Upper lobe of left lung (tissue), 6 donors: Measurements from ENCODE around the gene KDM2A. TPM values are rescaled to one million over a fixed set of nuclear protein-coding genes. Genes with fewer than 3 reads are reported as not detected.

Experiments
- ATAC-seq, 2 donors: fragments of 200-7000 bp; cut with Tn5 transposase; one replicate each; pipeline ENCODE4 v1.9.1; 2022; ENCODE audit warnings: mild to moderate bottlenecking in 2 of 2, moderate library complexity in 2 of 2; ENCODE audit not compliant: low FRiP score in 2 of 2
- DNase-seq, 2 donors: peaks; one replicate each; pipeline ENCODE4 v3.0.0-alpha.2; 2019 to 2020
- H3K27ac ChIP-seq, 4 donors: fragments of 200-600 bp; sonication (generic); one replicate each; pipeline ENCODE4 v1.5.1; 2016 to 2019
- H3K27me3 ChIP-seq, 4 donors: fragments of 200-600 bp; sonication (generic); one replicate each; pipeline ENCODE4 v1.5.1; 2017 to 2019
- H3K36me3 ChIP-seq, 4 donors: fragments of 200-600 bp; sonication (generic); one replicate each; pipeline ENCODE4 v1.5.1; 2016 to 2019
- H3K4me1 ChIP-seq, 4 donors: fragments of 200-600 bp; sonication (generic); one replicate each; pipeline ENCODE4 v1.5.1; 2018 to 2019
- H3K4me3 ChIP-seq, 4 donors: fragments of 200-600 bp; sonication (generic); one replicate each; pipeline ENCODE4 v1.5.1; 2017 to 2019; ENCODE audit warnings: mild to moderate bottlenecking in 2 of 4, moderate library complexity in 1 of 4
- H3K9me3 ChIP-seq, 4 donors: fragments of 200-600 bp; sonication (generic); one replicate each; pipeline ENCODE4 v1.5.1; 2018 to 2019
- EP300 ChIP-seq, 4 donors: sonication (generic); formaldehyde crosslinking; IDR thresholded peaks; one replicate each; pipeline ENCODE4 v1.5.1; 2017; ENCODE audit warnings: antibody characterized with exemption in 4 of 4, control low read depth in 2 of 4
- POLR2A ChIP-seq, 4 donors: fragments of 450-650 bp; IDR thresholded peaks; one replicate each; pipeline ENCODE4 v1.5.1; 2016 to 2017; ENCODE audit warnings: antibody characterized with exemption in 4 of 4, mild to moderate bottlenecking in 2 of 4
- POLR2AphosphoS5 ChIP-seq, 2 donors: sonication (generic); formaldehyde crosslinking; IDR thresholded peaks; one replicate each; pipeline ENCODE4 v1.5.1; 2017; ENCODE audit warnings: antibody characterized with exemption in 2 of 2
- WGBS, 2 donors: methylation state at CpG; one replicate each; pipeline ENCODE4 v1.1.5; 2017 to 2018; 5-methylcytosine and 5-hydroxymethylcytosine counted together
- total RNA-seq, 6 donors: library from RNA; depleted of rRNA in 4 of 6; stranded (reverse); fragments of >200 nt in 4 of 6; gene quantifications; one replicate each; pipeline versions ENCODE4 v1.1.0 to v1.2.1, GENCODE V29; 2016 to 2021
- TF ChIP-seq, protein P1 (sequence below), 6 experiments: fragments of 450-650 bp in 4 of 6; fragments of 200-600 bp in 2 of 6; sonication (generic) in 2 of 6; IDR thresholded peaks; one replicate each; pipeline ENCODE4 v1.5.1; 2016 to 2019; ENCODE audit warnings: antibody characterized with exemption in 6 of 6
- donor health status: DM: no; HTN: no; CAD: no; lungs with moderate emphysema.
- donor health status: DM: no; HTN: yes; CAD: no; lungs with severe emphysema.

The KDM2A gene
- total RNA-seq, 6 donors from 2014 or later: 63.1 to 229 (median 74.0) TPM

DNA sequence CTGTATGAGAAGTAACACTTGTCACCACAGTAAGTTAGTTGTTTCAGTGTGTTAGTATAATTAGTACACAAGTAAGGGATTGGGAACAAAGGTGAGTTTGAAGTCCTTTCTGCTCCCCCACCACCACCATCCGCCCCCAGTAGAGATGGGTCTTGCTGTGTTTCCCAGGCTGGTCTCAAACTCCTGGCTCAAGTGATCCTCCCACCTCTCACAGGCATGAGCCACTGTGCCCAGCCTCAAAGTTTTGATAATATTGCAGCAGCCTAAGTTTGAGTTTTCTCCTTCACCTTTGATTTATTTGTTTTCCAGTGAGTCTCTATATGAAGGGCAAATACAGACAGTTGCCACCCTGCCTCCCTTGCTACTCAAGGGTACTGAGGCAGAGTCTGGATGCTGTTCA lies 123.5 kb downstream of the KDM2A start:
- Histone ChIP-seq H3K9me3 (no peaks in the 10 kb centered on the region), H3K36me3 (peaks cover 28 to 48% (median 29%) of the 10 kb centered on the region in 4 donors), H3K4me1 (peaks cover 37 to 46% (median 42%) of the 10 kb centered on the region in 4 donors), H3K27me3 (no peaks in the 10 kb centered on the region), H3K4me3 (peak overlapping the region in 2 of 4 donors; percentile 64 to 76), H3K27ac (peak overlapping the region in 2 of 4 donors; percentile 6 to 90)
- DNase-seq (no peak), ATAC-seq (no peak)
- WGBS, 2 donors: 57 to 85% methylated on average over 1 of the region's 1 CpG
- TF ChIP-seq POLR2A (IDR thresholded peaks at IDR 0.05) (no peak), EP300 (IDR thresholded peaks at IDR 0.05) (no peak), POLR2AphosphoS5 (IDR thresholded peaks at IDR 0.05) (no peak)
- TF ChIP-seq, protein P1, sequence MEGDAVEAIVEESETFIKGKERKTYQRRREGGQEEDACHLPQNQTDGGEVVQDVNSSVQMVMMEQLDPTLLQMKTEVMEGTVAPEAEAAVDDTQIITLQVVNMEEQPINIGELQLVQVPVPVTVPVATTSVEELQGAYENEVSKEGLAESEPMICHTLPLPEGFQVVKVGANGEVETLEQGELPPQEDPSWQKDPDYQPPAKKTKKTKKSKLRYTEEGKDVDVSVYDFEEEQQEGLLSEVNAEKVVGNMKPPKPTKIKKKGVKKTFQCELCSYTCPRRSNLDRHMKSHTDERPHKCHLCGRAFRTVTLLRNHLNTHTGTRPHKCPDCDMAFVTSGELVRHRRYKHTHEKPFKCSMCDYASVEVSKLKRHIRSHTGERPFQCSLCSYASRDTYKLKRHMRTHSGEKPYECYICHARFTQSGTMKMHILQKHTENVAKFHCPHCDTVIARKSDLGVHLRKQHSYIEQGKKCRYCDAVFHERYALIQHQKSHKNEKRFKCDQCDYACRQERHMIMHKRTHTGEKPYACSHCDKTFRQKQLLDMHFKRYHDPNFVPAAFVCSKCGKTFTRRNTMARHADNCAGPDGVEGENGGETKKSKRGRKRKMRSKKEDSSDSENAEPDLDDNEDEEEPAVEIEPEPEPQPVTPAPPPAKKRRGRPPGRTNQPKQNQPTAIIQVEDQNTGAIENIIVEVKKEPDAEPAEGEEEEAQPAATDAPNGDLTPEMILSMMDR (IDR thresholded peaks at IDR 0.05): no peak

DNA sequence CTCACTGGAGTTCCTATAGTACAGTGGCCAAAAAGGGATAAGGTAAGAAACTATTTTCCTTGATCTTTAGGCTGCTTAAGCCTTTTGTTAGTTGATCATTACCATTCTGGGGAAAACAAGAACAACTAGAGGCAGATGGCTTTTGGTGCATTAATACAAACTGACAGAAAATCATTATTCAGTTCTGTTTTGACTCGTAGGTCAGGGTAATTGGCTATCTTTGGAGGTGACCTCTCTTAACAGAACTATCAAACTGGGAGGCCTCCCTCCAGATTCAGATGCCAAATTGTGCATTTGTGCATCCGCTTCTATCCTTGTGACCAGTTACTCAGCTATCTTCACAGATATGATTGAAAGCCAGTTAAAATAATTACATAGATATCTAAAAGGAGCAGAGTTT lies 124.0 kb downstream of the KDM2A start:
- TF ChIP-seq POLR2AphosphoS5 (IDR thresholded peaks at IDR 0.05) (no peak), EP300 (IDR thresholded peaks at IDR 0.05) (no peak), POLR2A (IDR thresholded peaks at IDR 0.05) (no peak)
- TF ChIP-seq, protein P1 (IDR thresholded peaks at IDR 0.05): no peak
- Histone ChIP-seq H3K36me3 (peaks cover 33 to 53% (median 34%) of the 10 kb centered on the region in 4 donors), H3K4me3 (no peak overlapping the region), H3K4me1 (peaks cover 37 to 51% (median 46%) of the 10 kb centered on the region in 4 donors), H3K9me3 (no peaks in the 10 kb centered on the region), H3K27ac (peak overlapping the region in 2 of 4 donors; percentile 6 to 90), H3K27me3 (no peaks in the 10 kb centered on the region)
- WGBS, 2 donors: 91 to 98% methylated on average over 2 of the region's 2 CpGs
- no peak for DNase-seq
- ATAC-seq: no peak

DNA sequence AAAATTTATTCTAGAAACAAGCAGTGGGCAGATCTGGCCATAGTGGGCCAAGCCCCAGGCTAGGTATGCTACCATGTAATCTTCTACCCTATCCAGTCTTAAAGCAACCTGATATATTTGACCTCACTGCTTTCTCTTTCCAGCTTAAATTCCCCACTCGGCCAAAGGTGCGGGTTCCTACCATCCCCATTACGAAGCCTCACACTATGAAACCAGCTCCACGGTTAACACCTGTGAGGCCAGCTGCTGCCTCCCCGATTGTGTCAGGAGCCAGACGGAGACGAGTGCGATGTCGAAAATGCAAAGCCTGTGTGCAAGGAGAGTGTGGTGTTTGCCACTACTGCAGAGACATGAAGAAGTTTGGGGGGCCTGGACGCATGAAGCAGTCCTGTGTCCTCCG lies 126.0 kb downstream of the KDM2A start:
- Histone ChIP-seq H3K27me3 (no peaks in the 10 kb centered on the region), H3K36me3 (peaks cover 46 to 73% (median 54%) of the 10 kb centered on the region in 4 donors), H3K4me1 (peaks cover 31 to 48% (median 38%) of the 10 kb centered on the region in 4 donors), H3K4me3 (no peak overlapping the region), H3K9me3 (no peaks in the 10 kb centered on the region), H3K27ac (peak overlapping the region in 1 of 4 donors; percentile 17)
- TF ChIP-seq POLR2A (IDR thresholded peaks at IDR 0.05) (no peak), EP300 (IDR thresholded peaks at IDR 0.05) (no peak), POLR2AphosphoS5 (IDR thresholded peaks at IDR 0.05) (no peak)
- TF ChIP-seq, protein P1 (IDR thresholded peaks at IDR 0.05): no peak
- WGBS, 2 donors: 94 to 95% methylated on average over 11 of the region's 11 CpGs
- no peak for ATAC-seq
- DNase-seq: no peak

DNA sequence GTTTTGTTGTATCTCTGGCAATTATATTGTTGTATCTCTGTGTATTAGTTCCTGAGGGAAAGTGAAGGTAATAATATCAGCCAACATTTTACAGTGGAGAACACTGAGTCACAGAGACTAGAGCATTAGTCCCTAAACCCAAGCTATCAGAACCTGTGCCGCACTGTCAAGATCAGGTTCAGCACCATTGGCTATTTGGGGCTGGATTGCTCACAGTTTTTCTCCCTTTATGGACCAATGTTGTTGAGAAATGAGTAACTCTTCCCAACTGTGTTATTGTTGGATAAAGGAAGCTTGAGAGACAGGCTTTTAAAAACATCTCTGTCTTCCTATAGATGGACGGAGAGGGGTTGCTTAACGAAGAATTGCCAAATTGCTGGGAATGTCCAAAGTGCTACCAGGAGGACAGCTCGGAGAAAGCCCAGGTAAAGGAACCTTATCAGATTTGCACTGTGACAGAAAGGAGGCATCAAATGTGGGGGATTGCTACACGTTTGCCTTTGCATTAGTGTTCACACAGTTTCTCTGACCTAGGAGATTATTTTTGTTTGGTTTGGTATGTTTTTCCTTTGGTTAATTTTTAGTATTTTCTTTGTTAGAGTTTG lies 129.0 kb downstream of the KDM2A start:
- H3K4me3 ChIP-seq: no peak overlapping the region
- H3K27ac ChIP-seq: peak overlapping the region; percentile 14 to 71 (median 40)
- 85 to 87% methylated on average over 5 of the region's 5 CpGs for WGBS, 2 donors
- peaks cover 63 to 99% (median 77%) of the 10 kb centered on the region in 4 donors for H3K36me3 ChIP-seq
- peaks cover 13 to 24% (median 18%) of the 10 kb centered on the region in 4 donors for H3K4me1 ChIP-seq
- no peak for ATAC-seq
- H3K9me3 ChIP-seq: no peaks in the 10 kb centered on the region
- DNase-seq: no peak
- H3K27me3 ChIP-seq: no peaks in the 10 kb centered on the region
- TF ChIP-seq EP300 (IDR thresholded peaks at IDR 0.05) (no peak), POLR2A (IDR thresholded peaks at IDR 0.05) (no peak), POLR2AphosphoS5 (IDR thresholded peaks at IDR 0.05) (no peak)

DNA sequence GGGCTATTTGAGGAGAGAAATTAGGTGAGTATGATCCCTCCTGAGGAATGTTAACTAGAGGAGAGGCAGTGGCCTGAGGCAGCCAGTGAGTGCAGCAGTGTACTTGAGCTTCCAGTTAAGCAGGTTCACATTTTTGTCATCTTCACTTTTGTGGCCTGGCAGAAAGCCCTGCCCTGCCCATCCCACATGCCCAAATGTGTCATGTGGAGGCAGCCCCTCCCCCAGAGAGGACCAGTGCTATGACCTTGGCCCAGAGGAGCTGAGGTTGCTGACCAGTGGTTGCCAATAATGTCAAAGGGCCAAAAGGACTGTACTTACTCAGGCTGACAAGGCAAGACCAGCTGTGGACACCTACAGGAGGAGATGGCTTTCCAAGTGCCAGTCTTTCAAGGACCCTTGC lies 129.6 kb downstream of the KDM2A start:
- TF ChIP-seq, protein P1 (IDR thresholded peaks at IDR 0.05): no peak
- TF ChIP-seq POLR2A (IDR thresholded peaks at IDR 0.05) (no peak), EP300 (IDR thresholded peaks at IDR 0.05) (peak in 1 of 4 donors; percentile 56), POLR2AphosphoS5 (IDR thresholded peaks at IDR 0.05) (peak in 1 of 2 donors; percentile 13)
- peak in 1 of 2 donors; percentile 84 for ATAC-seq
- H3K4me1 ChIP-seq: peaks cover 8 to 26% (median 19%) of the 10 kb centered on the region in 4 donors
- H3K36me3 ChIP-seq: peaks cover 64 to 99% (median 81%) of the 10 kb centered on the region in 4 donors
- DNase-seq: peak in 1 of 2 donors; percentile 73
- peak overlapping the region; percentile 14 to 71 (median 40) for H3K27ac ChIP-seq
- no peak overlapping the region for H3K4me3 ChIP-seq
- H3K9me3 ChIP-seq: no peaks in the 10 kb centered on the region
- no peaks in the 10 kb centered on the region for H3K27me3 ChIP-seq
